Measurements from ENCODE around the gene PCBP1. TPM values are rescaled to one million over a fixed set of nuclear protein-coding genes. Genes with fewer than 3 reads are reported as not detected.

Gene PCBP1
- total and polyA plus RNA-seq, 9 of the 15 experiments (the other 6 are each of a cell fraction or from before 2014, with no cell fraction given): 19.2 to 407 (median 78.1) TPM

DNA sequence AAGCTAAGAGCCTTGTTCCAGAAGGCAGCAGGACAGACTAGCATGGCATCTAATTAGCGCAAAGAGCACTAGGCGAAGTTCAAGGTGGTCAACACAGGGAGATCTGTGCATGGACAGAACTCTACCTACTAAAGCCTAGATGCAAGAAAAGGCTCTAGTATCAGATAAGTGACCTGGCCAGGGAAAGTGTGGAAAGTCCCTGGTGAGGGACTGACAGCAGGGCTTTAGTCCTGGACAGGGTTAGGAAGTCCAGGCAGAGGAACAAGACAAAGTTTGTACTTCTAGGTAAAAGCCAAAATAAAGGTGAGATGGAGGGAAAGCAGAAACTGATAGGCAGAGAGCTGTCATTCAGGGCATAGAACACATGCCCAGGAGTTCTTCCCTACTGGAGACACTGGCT lies 45.0 kb upstream of the PCBP1 start:
- Histone ChIP-seq H2AFZ (ENCODE audit: low read depth, low read length) (no peak overlapping the region), H3K9ac (ENCODE audit: insufficient read depth in 1 of 2, low read depth in 2 of 2, low read length in 2 of 2) (peak overlapping the region in 1 of 2 experiments; percentile 39; a peak in 1 of 4 replicates), H3K27ac (ENCODE audit: extremely low read depth, low read depth, low read length) (no peak overlapping the region), H3K9me1 (ENCODE audit: control insufficient read depth, insufficient read depth, low read length) (no peaks in the 10 kb centered on the region), H3K4me2 (ENCODE audit: insufficient read depth, low read length) (no peak overlapping the region), H3K79me2 (ENCODE audit: control insufficient read depth, insufficient read depth, low read length) (no peaks in the 10 kb centered on the region), H3K27me3 (ENCODE audit: control insufficient read depth in 2 of 2, insufficient read depth in 2 of 2, low read length in 2 of 2) (no peaks in the 10 kb centered on the region), H3K4me1 (replicated peaks in 1 of 2; ENCODE audit: control insufficient read depth in 2 of 2, insufficient read depth in 2 of 2, low read length in 2 of 2) (peaks cover 4% of the 10 kb centered on the region in 2 experiments), H3K4me3 (no peak overlapping the region), H3K9me3 (replicated peaks; ENCODE audit: control insufficient read depth, insufficient read depth, low read depth, low read length) (no peaks in the 10 kb centered on the region), H4K20me1 (replicated peaks; ENCODE audit: control insufficient read depth, insufficient read depth, low read length) (no peaks in the 10 kb centered on the region), H3K36me3 (ENCODE audit: control insufficient read depth, insufficient read depth, low read length) (peaks cover 5% of the 10 kb centered on the region; the same call in 1 of the 3 replicates)
- ATAC-seq (no peak), DNase-seq (ENCODE audit: extremely low read depth in 1 of 4, low spot score in 3 of 4) (no peak), FAIRE-seq (no peak)
- WGBS (ENCODE audit: insufficient coverage, low coverage, missing lambda C conversion rate): 89% methylated on average over 2 of the region's 2 CpGs
- no TSS peak for BruUV-seq (replicated peaks)
- intact Hi-C loops (cut with micrococcal nuclease) (no loop called here), in situ Hi-C loops (cut with MboI) (no loop called here)
- CTCF ChIA-PET (ENCODE audit: low intra/inter-chr PET ratio): no interaction called here
- no peak for TF ChIP-seq MED1 (CRISPR knock-in tag; IDR thresholded peaks at IDR 0.05; ENCODE audit: borderline replicate concordance)
- no peak for TF ChIP-seq ZSCAN32 (CRISPR knock-in tag; IDR thresholded peaks at IDR 0.05)
- TF ChIP-seq, protein P1, sequence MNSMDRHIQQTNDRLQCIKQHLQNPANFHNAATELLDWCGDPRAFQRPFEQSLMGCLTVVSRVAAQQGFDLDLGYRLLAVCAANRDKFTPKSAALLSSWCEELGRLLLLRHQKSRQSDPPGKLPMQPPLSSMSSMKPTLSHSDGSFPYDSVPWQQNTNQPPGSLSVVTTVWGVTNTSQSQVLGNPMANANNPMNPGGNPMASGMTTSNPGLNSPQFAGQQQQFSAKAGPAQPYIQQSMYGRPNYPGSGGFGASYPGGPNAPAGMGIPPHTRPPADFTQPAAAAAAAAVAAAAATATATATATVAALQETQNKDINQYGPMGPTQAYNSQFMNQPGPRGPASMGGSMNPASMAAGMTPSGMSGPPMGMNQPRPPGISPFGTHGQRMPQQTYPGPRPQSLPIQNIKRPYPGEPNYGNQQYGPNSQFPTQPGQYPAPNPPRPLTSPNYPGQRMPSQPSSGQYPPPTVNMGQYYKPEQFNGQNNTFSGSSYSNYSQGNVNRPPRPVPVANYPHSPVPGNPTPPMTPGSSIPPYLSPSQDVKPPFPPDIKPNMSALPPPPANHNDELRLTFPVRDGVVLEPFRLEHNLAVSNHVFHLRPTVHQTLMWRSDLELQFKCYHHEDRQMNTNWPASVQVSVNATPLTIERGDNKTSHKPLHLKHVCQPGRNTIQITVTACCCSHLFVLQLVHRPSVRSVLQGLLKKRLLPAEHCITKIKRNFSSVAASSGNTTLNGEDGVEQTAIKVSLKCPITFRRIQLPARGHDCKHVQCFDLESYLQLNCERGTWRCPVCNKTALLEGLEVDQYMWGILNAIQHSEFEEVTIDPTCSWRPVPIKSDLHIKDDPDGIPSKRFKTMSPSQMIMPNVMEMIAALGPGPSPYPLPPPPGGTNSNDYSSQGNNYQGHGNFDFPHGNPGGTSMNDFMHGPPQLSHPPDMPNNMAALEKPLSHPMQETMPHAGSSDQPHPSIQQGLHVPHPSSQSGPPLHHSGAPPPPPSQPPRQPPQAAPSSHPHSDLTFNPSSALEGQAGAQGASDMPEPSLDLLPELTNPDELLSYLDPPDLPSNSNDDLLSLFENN (IDR thresholded peaks at IDR 0.05; ENCODE audit: low read depth in 2 of 2, low read length in 2 of 2): no peak
- TF ChIP-seq ZBTB12 (CRISPR knock-in tag; IDR thresholded peaks at IDR 0.05): no peak
- no peak for TF ChIP-seq ETS1 (conservative IDR thresholded peaks at IDR 0.05; ENCODE audit: control insufficient read depth, low read depth, low read length)
- no peak for TF ChIP-seq NR1H2 (CRISPR knock-in tag; IDR thresholded peaks at IDR 0.05)
- TF ChIP-seq SMARCA4 (IDR thresholded peaks at IDR 0.05): no peak
- TF ChIP-seq KLF10 (CRISPR knock-in tag; IDR thresholded peaks at IDR 0.05): no peak
- no peak for TF ChIP-seq CBFB (CRISPR knock-in tag; IDR thresholded peaks at IDR 0.05)
- POLR2A ChIA-PET: interaction anchor here (0.5 to 3.1 kb wide), 11 partner anchors 9 to 411 kb away, joined by 3 to 10 read pairs (median 3); partner anchors contain the start of gene MXD1

All from K562 (cell line).